ENCODE data around the gene AFF1.

The AFF1 gene, protein sequence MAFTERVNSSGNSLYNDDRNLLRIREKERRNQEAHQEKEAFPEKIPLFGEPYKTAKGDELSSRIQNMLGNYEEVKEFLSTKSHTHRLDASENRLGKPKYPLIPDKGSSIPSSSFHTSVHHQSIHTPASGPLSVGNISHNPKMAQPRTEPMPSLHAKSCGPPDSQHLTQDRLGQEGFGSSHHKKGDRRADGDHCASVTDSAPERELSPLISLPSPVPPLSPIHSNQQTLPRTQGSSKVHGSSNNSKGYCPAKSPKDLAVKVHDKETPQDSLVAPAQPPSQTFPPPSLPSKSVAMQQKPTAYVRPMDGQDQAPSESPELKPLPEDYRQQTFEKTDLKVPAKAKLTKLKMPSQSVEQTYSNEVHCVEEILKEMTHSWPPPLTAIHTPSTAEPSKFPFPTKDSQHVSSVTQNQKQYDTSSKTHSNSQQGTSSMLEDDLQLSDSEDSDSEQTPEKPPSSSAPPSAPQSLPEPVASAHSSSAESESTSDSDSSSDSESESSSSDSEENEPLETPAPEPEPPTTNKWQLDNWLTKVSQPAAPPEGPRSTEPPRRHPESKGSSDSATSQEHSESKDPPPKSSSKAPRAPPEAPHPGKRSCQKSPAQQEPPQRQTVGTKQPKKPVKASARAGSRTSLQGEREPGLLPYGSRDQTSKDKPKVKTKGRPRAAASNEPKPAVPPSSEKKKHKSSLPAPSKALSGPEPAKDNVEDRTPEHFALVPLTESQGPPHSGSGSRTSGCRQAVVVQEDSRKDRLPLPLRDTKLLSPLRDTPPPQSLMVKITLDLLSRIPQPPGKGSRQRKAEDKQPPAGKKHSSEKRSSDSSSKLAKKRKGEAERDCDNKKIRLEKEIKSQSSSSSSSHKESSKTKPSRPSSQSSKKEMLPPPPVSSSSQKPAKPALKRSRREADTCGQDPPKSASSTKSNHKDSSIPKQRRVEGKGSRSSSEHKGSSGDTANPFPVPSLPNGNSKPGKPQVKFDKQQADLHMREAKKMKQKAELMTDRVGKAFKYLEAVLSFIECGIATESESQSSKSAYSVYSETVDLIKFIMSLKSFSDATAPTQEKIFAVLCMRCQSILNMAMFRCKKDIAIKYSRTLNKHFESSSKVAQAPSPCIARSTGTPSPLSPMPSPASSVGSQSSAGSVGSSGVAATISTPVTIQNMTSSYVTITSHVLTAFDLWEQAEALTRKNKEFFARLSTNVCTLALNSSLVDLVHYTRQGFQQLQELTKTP

GRCh38 chr4:86934771-86935565 lies at the start of gene AFF1:
Gene AFF1 (plus strand): TSS chr4:86935011. CDS start chr4:86948534, 13,523 bp downstream.
- DNase-seq: peak; percentile 83

GRCh38 chr4:86890790-86891189 lies 44.0 kb upstream of the AFF1 start:
- DNase-seq: no peak

- DNase-seq: peak; percentile 25
Observed at GRCh38 chr4:86891762-86892635, 42.8 kb upstream of the AFF1 start, which contains the start of gene C4orf36. Gene C4orf36 (minus strand): TSS chr4:86892422. CDS start chr4:86891520, 902 bp downstream.

DNA sequence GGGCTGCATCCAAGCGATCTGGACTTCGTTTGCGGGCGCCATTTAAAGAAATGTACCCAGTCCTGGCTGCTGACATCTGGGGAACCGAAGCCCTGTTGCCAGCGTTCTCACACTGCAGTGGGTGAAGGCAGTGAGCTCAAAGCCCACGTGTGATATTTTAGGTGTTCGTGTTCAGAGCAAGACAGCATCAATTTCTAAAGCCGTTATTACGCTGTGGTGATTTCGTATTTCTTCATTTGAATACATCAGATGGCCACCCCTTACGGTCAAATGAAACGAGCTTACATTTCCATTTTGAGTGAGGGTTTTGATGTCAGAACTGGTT lies 42.2 kb upstream of the AFF1 start:
- no peak for DNase-seq

DNA sequence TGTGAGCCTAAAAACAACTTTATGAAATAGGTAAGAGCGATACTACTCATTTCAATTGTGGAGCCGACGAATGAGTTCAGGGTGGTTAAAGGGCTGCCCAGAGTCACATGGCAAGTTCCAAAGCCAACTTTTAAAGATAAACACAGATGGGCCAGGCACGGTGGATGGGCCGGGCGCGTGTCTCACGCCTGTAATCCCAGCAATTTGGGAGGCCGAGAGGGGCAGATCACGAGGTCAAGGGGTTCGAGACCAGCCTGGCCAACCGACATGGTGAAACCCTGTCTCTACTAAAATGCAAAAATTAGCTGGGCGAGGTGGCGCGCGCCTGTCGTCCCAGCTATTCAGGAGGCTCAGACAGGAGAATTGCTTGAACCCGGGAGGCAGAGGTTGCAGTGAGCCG lies 41.7 kb upstream of the AFF1 start:
- DNase-seq: no peak

GRCh38 chr4:86894455-86894854 lies 40.4 kb upstream of the AFF1 start:
- no peak for DNase-seq

DNA sequence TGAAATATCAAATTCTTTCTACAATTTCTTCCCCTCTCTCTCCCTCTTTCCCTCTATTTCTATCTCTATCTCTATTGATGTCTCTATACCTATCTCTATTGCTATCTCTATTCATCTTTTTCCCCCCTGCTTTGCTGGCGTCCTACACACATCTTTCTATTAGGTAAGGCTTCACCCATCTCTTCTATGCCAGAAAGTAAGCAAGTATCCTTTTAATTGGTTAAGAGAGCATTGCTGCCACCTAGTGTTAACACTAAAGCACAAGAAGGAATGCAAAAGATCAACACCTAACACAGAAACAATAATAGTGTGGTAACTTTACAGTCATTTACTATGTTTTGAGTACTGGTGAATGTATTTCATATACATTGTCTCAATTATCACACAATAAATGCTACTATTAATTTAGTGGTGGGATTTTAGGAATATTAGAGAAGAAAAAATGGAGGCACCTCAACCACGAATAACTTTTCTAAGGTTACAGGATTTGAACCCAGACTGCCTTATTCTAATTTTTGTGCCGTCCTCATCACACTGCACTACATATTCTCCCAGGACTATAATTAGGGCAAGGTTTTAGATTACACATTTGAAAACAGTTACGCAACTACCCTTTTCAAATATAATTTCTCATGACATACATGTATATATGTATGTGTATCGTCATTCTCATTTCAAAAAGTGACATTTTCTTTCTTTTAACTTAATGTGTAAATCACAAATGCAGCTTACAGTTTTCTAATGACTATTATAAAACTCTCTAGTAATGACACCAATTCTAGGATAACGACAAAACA lies 38.9 kb upstream of the AFF1 start:
- DNase-seq: peak; percentile 13

DNA sequence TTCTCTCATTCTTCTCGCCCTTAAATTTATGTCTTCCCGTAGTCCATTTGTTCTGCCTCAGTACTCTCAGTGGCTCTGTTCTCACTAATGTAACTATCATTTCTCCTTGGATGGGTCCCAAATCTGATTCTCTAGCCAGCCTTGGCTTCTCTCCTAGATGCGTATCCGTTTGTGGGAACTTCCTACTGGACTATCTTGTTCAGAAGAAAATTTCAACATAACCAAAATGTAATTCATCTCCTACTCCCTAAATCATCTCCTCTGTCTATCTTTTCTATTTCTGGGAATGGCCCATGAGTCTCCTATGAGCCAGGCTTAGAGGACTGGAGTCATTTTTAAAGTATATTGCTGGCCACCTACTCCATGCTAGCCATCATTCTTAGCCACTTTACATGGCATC lies 38.2 kb upstream of the AFF1 start:
- no peak for DNase-seq

DNA sequence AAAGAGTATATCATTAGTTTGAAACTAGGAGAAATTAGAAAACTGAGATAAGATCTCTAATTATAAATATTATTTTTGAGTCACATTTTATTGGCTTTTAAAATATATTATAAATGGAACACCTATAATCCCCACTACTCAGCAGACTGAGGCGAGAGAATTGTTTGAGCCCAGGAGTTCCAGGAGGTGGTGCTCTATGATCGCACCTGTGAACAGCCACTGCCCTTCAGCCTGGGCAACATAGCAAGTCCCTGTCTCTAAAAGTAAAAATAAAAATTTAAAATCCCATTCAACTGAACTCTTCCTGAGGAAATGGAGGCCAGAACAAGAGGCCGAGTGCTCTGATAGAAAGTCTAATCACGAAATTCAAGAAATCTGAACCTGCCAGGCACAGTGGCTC lies 36.2 kb upstream of the AFF1 start:
- DNase-seq: no peak

DNA sequence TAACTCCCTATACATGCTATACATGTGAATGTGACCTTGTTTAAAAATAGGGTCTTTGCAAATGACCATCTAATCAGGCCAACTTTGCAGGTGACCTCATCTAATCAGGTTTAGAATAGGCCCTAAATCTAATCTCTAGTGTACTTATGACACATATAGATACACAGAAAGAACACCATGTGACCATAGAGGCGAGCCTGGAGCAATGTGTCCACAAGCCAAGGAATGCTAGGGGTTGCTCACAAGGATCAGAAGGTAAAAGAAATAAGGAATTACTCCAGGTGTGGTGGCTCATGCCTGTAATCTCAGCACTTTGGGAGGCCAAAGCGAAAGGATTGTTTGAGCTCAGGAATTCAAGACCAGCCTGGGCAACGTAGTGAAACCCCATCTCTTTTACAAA lies 32.9 kb upstream of the AFF1 start:
- no peak for DNase-seq

DNA sequence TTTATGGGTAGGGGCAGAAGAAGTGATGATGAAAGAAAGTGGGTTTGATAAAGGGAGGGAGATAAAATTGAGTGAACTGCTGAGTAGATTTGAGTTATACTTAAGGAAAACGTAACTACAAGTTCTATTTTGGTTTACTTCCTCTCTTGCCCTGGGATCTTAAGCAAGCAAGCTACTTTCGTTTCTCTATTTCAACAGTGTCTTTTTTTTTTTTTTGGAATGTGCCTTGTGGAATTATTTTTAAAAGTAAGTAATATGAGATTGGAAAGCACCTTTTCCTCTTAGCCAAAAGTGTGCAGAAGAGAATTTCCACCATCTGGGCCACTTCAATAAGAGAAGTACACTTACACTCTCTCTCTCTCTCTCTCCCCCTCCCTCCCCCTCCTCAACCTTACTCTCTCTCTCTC lies 26.6 kb upstream of the AFF1 start:
- DNase-seq: no peak

GRCh38 chr4:86909546-86910295 lies 25.1 kb upstream of the AFF1 start:
- DNase-seq: no peak

DNA sequence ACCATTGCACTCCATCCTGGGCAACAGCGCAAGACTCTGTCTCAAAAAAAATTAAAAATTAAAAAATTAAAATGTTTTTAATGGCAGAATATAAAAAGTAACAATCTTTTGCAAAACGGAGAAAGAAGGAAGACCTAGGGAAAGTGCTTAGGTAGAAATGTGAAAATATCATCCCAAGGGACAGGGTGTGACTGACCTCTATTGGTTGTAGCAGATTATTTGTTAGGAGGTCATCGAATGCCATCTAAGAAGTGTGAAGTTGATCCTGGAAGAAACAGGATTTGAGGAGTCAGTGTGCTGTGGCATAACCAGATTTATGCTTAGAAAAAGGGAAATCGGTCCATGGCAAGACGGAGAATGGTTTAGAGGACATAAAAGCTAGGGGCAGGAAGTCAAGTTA lies 24.4 kb upstream of the AFF1 start:
- DNase-seq: no peak

DNA sequence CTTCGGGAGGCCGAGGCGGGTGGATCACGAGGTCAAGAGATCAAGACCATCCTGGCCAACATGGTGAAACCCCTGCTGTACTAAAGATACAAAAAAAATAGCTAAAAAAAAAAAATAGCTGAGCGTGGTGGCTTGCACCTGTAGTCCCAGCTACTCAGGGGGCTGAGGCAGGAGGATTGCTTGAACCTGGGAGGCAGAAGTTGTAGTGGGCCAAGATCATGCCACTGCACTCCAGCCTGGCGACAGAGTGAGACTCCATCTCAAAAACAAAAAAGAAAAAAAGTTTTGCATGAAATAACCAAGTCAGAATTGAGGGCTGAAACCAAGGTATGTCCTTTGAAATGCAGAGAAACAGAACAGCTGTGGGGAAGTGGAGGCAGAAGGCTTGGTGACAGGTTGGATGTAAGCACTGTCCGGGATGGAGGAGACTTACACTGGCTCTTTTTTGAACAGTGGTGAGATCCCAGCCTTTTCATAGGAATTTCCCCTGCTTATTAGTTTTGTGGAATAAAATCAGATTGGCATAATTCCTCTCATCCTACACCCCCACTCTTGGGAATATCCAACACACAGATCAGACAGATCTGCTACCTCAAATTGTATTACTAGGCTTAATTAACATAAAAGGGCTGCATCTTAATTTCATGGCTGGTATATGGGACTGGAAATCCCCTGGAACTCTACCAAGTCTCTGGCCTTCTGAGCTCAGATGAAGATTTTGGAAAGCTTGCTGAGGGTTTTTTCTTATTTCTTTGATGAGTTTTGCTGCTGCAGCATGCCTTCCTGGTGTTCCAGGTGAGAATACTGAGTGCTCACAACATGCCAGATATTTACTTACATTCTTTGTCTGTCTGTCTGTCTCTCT lies 23.8 kb upstream of the AFF1 start:
- no peak for DNase-seq

DNA sequence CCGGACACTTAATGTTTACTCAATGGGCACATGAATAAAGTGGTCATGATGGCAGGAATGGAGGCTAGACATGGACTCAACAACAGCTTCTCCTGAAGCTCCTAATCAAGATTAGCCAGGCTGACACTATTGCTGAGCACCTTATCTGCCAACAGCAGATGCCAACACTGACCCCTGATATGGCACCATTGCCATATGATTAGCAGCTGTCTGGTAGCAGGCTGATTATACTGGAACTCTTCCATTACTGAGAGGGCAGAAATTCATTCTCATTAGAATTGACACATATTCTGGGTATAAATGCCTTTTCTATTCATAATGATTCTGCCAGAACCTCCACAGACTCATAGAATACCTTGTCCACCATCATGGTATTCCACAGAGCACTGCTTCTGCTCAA lies 18.4 kb upstream of the AFF1 start:
- no peak for DNase-seq

DNA sequence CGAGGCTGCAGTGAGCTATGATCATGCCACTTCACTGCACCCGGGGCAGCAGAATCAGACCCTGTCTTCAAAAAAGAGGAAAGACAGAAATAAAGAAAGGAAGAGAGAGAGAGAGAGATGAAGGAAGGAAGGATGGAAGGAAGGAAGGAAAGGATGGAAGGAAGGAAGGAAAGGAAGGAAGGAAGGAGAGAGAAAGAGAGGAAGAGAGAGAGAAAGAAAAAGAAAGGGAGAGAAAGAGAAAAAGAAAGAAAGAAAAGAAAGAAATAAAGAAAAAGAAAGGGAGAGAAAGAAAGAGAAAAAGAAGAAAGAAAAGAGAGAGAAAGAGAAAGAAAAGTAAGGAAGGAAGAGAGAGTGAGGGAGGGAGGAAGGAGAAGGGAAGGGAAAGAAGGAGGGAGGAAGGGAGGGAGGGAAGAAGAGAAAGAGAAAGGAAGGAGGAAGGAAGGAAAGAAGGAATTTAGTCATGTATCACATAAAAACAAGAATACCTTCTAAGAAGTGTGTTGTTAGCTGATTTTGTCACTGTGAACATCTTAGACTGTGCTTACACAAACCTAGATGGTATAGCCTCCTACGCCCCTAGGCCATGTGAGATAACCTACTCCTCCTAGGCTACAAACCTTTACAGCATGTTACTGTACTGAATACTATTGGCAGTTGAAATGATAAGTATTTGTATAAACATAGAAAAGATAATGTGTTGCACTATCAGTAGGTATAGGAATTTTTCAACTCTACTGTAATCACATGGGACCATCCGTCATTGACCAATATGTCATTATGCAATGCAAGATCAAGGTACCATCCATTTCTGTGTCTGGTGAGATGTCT lies 17.4 kb upstream of the AFF1 start:
- DNase-seq: no peak

GRCh38 chr4:86918539-86919072 lies 16.2 kb upstream of the AFF1 start:
- no peak for DNase-seq

All from NCI-H774 (cell line).